ENCODE data around the gene AKAP7.

- TF ChIP-seq EZH2phosphoT487 (IDR thresholded peaks at IDR 0.05) (no peak), CTCF (IDR thresholded peaks at IDR 0.05) (no peak)
Observed at GRCh38 chr6:131163886-131164285, 28.6 kb downstream of the AKAP7 start.
